WTC11 (cell line): ENCODE data around the gene FAM124B. TPM values are rescaled to one million over a fixed set of nuclear protein-coding genes. Genes with fewer than 3 reads are reported as not detected.

Experiments
- ATAC-seq: fragments of 200-7000 bp; cut with Tn5 transposase; 2 replicates; pipeline ENCODE4 v1.10.0; 2021; ENCODE audit warnings: mild to moderate bottlenecking, moderate library complexity
- CTCF ChIA-PET: fragments of 300-600 bp; sonication (Branson Sonifier 250); formaldehyde crosslinking; loops from one replicate; lab custom pipeline; 2021; ENCODE audit warnings: antibody characterized with exemption; lab: Charles Lee
- POLR2A ChIA-PET: fragments of 350-600 bp; sonication (Branson Sonifier 250); formaldehyde crosslinking; loops from one replicate; lab custom pipeline; 2021; ENCODE audit warnings: antibody characterized with exemption; lab: Charles Lee
- DNase-seq: peaks from one replicate; pipeline ENCODE4 v3.0.0; 2021; ENCODE audit warnings: low spot score
- H3K27ac Mint-ChIP-seq: 2 replicates; pipeline ENCODE4 v1.8.0; 2021; ENCODE audit warnings: mixed read lengths
- H3K27me3 Mint-ChIP-seq: 2 replicates; pipeline ENCODE4 v1.8.0; 2021; ENCODE audit warnings: low read depth, mild to moderate bottlenecking, moderate library complexity, mixed read lengths
- H3K36me3 Mint-ChIP-seq: 2 replicates; pipeline ENCODE4 v1.8.0; 2021; ENCODE audit warnings: mixed read lengths
- H3K4me1 Mint-ChIP-seq: 2 replicates; pipeline ENCODE4 v1.8.0; 2022; ENCODE audit warnings: mixed read lengths
- H3K4me3 Mint-ChIP-seq: 2 replicates; pipeline ENCODE4 v1.8.0; 2021; ENCODE audit warnings: mild to moderate bottlenecking, moderate library complexity, mixed read lengths
- H3K9me3 Mint-ChIP-seq: 2 replicates; pipeline ENCODE4 v1.8.0; 2021; ENCODE audit warnings: mixed read lengths
- CBFB ChIP-seq: sonication (generic); formaldehyde crosslinking; IDR thresholded peaks from 2 replicates; pipeline ENCODE4 v1.8.1; 2022; ENCODE audit warnings: mild to moderate bottlenecking, low read depth, missing genetic modification reagents
- CREM ChIP-seq: sonication (generic); formaldehyde crosslinking; IDR thresholded peaks from 2 replicates; pipeline ENCODE4 v1.8.1; 2022; ENCODE audit warnings: mild to moderate bottlenecking, missing genetic modification reagents, moderate library complexity
- FOXP1 ChIP-seq: sonication (generic); formaldehyde crosslinking; IDR thresholded peaks from 2 replicates; pipeline ENCODE4 v1.8.0; 2022; ENCODE audit warnings: missing genetic modification reagents, mild to moderate bottlenecking, moderate library complexity, borderline replicate concordance
- FOXP4 ChIP-seq: sonication (generic); formaldehyde crosslinking; IDR thresholded peaks from 2 replicates; pipeline ENCODE4 v1.8.0; 2022; ENCODE audit warnings: mild to moderate bottlenecking, missing genetic modification reagents
- JAZF1 ChIP-seq: fragments of 250-450 bp; sonication (Bioruptor Pico); IDR thresholded peaks from 2 replicates; pipeline ENCODE4 v1.9.0; 2021; ENCODE audit warnings: moderate library complexity, mild to moderate bottlenecking, inconsistent platforms
- JUN ChIP-seq: sonication (generic); formaldehyde crosslinking; IDR thresholded peaks from 2 replicates; pipeline ENCODE4 v1.8.0; 2023; ENCODE audit warnings: mild to moderate bottlenecking, missing genetic modification reagents
- MYBL2 ChIP-seq: sonication (generic); formaldehyde crosslinking; IDR thresholded peaks from 2 replicates; pipeline ENCODE4 v1.8.1; 2023; ENCODE audit warnings: mild to moderate bottlenecking, moderate library complexity, missing genetic modification reagents
- NFYB ChIP-seq: sonication (generic); formaldehyde crosslinking; conservative IDR thresholded peaks from 2 replicates; pipeline ENCODE4 v1.8.0; 2022; ENCODE audit warnings: low read depth, missing genetic modification reagents
- NR1H2 ChIP-seq: sonication (generic); formaldehyde crosslinking; IDR thresholded peaks from 2 replicates; pipeline ENCODE4 v1.9.0; 2021; ENCODE audit warnings: mild to moderate bottlenecking, moderate library complexity, missing genetic modification reagents
- RORB ChIP-seq: fragments of 250-450 bp; sonication (Bioruptor Pico); IDR thresholded peaks from 2 replicates; pipeline ENCODE4 v1.9.0; 2021; ENCODE audit warnings: mild to moderate bottlenecking
- SMAD3 ChIP-seq: sonication (generic); formaldehyde crosslinking; IDR thresholded peaks from 2 replicates; pipeline ENCODE4 v1.8.0; 2022; ENCODE audit warnings: missing genetic modification reagents, mild to moderate bottlenecking, borderline replicate concordance
- SOX15 ChIP-seq: fragments of 250-450 bp; sonication (Bioruptor Pico); IDR thresholded peaks from 2 replicates; pipeline ENCODE4 v1.9.0; 2021; ENCODE audit warnings: mild to moderate bottlenecking
- SP1 ChIP-seq: sonication (generic); formaldehyde crosslinking; conservative IDR thresholded peaks from 2 replicates; pipeline ENCODE4 v1.8.1; 2022; ENCODE audit warnings: missing genetic modification reagents
- TEAD1 ChIP-seq: sonication (generic); formaldehyde crosslinking; IDR thresholded peaks from 2 replicates; pipeline ENCODE4 v1.8.0; 2022; ENCODE audit warnings: mild to moderate bottlenecking, missing genetic modification reagents
- TEAD4 ChIP-seq: sonication (generic); formaldehyde crosslinking; IDR thresholded peaks from 2 replicates; pipeline ENCODE4 v1.8.0; 2022; ENCODE audit warnings: mild to moderate bottlenecking, missing genetic modification reagents
- ZBTB43 ChIP-seq: sonication (generic); formaldehyde crosslinking; IDR thresholded peaks from 2 replicates; pipeline ENCODE4 v1.8.1; 2023; ENCODE audit warnings: mild to moderate bottlenecking, missing genetic modification reagents
- ZNF232 ChIP-seq: sonication (generic); formaldehyde crosslinking; IDR thresholded peaks from 2 replicates; pipeline ENCODE4 v1.8.0; 2022; ENCODE audit warnings: mild to moderate bottlenecking, missing genetic modification reagents
- ZNF317 ChIP-seq: sonication (generic); formaldehyde crosslinking; IDR thresholded peaks from 2 replicates; pipeline ENCODE4 v1.8.1; 2023; ENCODE audit warnings: low read depth, mild to moderate bottlenecking, moderate library complexity, missing genetic modification reagents, borderline replicate concordance
- total RNA-seq: library from RNA; stranded (reverse); gene quantifications from 3 replicates; pipeline ENCODE4 v1.2.3, GENCODE V29; 2021
- TF ChIP-seq, protein P1 (sequence below): fragments of 250-450 bp; sonication (Bioruptor Pico); conservative IDR thresholded peaks from 2 replicates; pipeline ENCODE4 v1.9.0; 2021; ENCODE audit warnings: mild to moderate bottlenecking
- TF ChIP-seq, protein P2 (sequence below): sonication (generic); formaldehyde crosslinking; IDR thresholded peaks from 2 replicates; pipeline ENCODE4 v1.8.0; 2022; ENCODE audit warnings: mild to moderate bottlenecking, missing genetic modification reagents

FAM124B gene
- total RNA-seq, 1 experiment from 2014 or later: 3.7 TPM

DNA sequence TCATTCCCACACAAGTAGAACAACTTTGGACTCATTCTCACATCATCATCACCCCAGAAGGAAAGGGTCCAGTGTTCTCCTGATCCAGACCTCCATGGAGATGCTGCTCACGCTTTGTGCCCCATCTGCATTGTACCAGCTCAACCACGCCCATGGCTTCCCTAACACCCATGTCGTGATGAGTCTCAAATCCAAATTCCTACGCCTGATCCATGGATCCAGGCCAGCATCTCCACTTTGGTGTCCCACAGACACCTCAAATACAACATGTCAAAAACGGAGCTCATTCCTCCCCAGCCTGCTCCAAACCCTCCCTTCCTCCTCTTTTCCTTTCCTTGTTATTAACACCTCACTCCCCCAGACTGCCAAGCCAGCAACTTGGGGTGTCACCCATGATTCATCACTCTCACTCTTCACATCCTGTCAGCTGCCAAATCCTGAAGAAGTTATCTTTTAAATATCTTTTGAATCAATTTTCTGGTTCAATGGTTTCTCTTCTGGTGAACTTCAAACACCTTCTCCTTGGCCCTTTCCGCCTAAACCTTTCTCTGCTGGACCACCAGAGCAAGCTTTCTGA, 30.2 kb upstream of the FAM124B start:
- ATAC-seq (no peak), DNase-seq (no peak)
- Mint-ChIP-seq H3K27me3 (peaks cover 3% of the 10 kb centered on the region; the same call in 1 of the 2 replicates), H3K4me1 (peaks cover 45% of the 10 kb centered on the region), H3K9me3 (peaks cover 44% of the 10 kb centered on the region), H3K36me3 (peaks cover 45% of the 10 kb centered on the region), H3K4me3 (peak overlapping the region; percentile 22), H3K27ac (peak overlapping the region; percentile 65)
- ChIA-PET CTCF (interaction anchor here (0.9 kb wide), 1 partner anchor 18 kb away, joined by 6 read pairs; no protein-coding TSS in a partner anchor), POLR2A (no interaction called here)
- TF ChIP-seq CREM (CRISPR knock-in tag): no peak
- TF ChIP-seq SOX15 (CRISPR knock-in tag): no peak
- no peak for TF ChIP-seq RORB (CRISPR knock-in tag)
- no peak for TF ChIP-seq MYBL2 (CRISPR knock-in tag)
- no peak for TF ChIP-seq SMAD3 (CRISPR knock-in tag)
- TF ChIP-seq FOXP4: no peak
- TF ChIP-seq, protein P1, sequence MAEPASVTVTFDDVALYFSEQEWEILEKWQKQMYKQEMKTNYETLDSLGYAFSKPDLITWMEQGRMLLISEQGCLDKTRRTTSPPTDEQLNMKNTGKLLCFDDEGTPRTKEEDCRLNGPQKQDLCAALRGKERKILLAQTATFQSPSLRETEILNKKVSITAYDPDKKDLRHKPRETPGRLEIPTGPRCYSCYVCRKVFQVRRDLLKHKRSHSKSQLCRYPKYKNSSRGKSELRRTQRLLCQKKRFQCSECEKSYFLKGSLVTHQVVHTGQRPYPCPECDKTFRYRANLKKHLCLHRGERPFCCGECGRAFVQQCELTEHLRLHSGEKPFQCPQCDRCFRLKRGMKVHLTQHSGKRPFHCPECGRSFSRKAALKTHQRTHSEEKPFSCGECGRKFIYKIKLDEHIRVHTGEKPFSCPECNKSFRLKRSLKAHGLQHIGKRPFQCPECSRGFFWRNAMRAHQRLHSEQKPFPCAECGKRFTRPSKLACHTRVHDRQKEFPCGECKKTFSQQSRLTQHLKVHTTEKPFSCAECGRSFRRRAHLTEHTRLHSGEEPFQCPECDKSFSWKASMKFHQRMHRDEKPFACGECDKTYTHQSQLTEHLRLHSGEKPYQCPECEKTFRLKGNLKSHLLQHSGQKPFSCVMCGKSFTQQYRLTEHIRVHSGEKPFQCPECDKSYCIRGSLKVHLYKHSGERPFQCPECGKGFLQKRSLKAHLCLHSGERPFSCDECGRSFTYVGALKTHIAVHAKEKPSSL (CRISPR knock-in tag): no peak
- TF ChIP-seq, protein P2, sequence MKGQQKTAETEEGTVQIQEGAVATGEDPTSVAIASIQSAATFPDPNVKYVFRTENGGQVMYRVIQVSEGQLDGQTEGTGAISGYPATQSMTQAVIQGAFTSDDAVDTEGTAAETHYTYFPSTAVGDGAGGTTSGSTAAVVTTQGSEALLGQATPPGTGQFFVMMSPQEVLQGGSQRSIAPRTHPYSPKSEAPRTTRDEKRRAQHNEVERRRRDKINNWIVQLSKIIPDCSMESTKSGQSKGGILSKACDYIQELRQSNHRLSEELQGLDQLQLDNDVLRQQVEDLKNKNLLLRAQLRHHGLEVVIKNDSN (CRISPR knock-in tag): no peak

DNA sequence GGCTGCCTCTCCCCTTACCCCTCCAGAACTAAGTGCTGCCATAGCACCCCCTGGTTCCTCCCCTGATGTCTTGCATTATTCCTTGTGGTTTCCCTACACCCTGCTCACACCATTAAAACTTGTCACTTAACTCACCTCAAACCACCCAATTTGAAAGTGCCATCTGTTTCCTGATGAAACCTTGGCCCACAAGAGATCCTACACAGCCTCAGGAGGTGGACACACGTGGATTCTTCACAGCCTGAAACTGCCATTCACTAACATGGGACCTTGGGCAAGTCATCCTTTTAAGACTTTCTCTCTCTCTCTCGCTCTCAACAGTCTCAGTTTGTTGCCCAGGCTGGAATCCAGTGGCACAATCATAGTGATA, 27.5 kb upstream of the FAM124B start:
- Mint-ChIP-seq H3K36me3 (peaks cover 62% of the 10 kb centered on the region), H3K4me3 (no peak overlapping the region), H3K27me3 (peaks cover 3% of the 10 kb centered on the region; the same call in 1 of the 2 replicates)
- no peak for DNase-seq
- no peak for TF ChIP-seq TEAD4 (CRISPR knock-in tag)
- TF ChIP-seq, all 79 proteins: peak for 0
- H3K9me3 Mint-ChIP-seq: peaks cover 57% of the 10 kb centered on the region
- ATAC-seq: no peak
- ChIA-PET POLR2A (no interaction called here), CTCF (no interaction called here)
- no peak overlapping the region; the same call in 1 of the 2 replicates for H3K27ac Mint-ChIP-seq
- peaks cover 33% of the 10 kb centered on the region for H3K4me1 Mint-ChIP-seq

DNA sequence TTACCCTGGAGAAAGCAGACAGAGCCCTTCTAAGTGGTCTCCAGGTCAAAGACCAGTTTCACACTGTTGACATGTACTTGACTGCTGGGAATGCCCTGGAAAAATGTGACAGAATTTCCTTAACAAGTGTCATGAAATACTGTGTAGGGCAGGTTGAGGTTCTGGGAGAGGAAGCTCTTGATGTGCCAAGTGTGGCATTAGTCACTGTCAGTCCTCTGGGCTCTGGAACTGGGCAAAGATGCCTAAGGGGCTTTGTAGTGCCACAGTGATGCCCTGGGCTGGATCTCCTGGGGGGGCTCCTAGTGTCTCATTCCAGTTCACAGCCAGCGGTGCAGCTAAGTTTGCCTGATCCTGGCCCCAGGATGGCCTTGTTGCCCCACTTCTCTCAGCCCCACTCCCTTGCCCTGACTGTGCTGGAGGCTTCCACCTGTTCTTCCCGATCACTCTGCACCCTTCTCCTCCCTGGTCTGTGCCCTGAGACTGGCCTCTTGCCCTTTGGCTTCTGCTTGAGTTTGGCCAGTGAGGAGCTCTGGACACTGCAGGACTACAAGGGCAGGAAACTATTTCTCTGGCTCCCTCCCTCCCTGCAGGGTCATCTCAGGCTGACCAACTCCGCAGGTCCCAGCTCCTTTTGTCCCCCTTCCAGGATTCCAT, 27.0 kb upstream of the FAM124B start:
- POLR2A ChIA-PET: no interaction called here
- H3K27me3 Mint-ChIP-seq: peaks cover 3% of the 10 kb centered on the region; the same call in 1 of the 2 replicates
- H3K36me3 Mint-ChIP-seq: peaks cover 64% of the 10 kb centered on the region
- peaks cover 60% of the 10 kb centered on the region for H3K9me3 Mint-ChIP-seq
- ATAC-seq: no peak
- H3K4me3 Mint-ChIP-seq: no peak overlapping the region
- H3K4me1 Mint-ChIP-seq: peaks cover 28% of the 10 kb centered on the region
- TF ChIP-seq FOXP1 (CRISPR knock-in tag) (no peak), NFYB (CRISPR knock-in tag) (no peak), JUN (no peak), TEAD1 (CRISPR knock-in tag) (no peak), ZBTB43 (CRISPR knock-in tag) (no peak), ZNF317 (CRISPR knock-in tag) (no peak), JAZF1 (CRISPR knock-in tag) (no peak), NR1H2 (CRISPR knock-in tag) (no peak), CBFB (no peak), SP1 (CRISPR knock-in tag) (no peak), ZNF232 (no peak)
- TF ChIP-seq, all 79 proteins: peak for 0
- no peak overlapping the region for H3K27ac Mint-ChIP-seq
- CTCF ChIA-PET: no interaction called here
- no peak for DNase-seq
